PC-3 (cell line): Measurements from ENCODE around the gene ATL2.
"Not testable (repeated sequence)": the region's sequence is repeated elsewhere in the genome, so short reads cannot be mapped to it uniquely, and the experiment has no call there.

ENCODE experiments used
- CTCF ChIP-seq: fragments of 300-600 bp; sonication (generic); conservative IDR thresholded peaks from 2 replicates; pipeline ENCODE4 v1.5.1; 2017; ENCODE audit warnings: antibody characterized with exemption, low read depth, mild to moderate bottlenecking, low read length
- EZH2 ChIP-seq: fragments of 300-600 bp; sonication (generic); IDR thresholded peaks from one replicate; pipeline ENCODE4 v1.6.1; 2017; ENCODE audit warnings: antibody characterized with exemption, mild to moderate bottlenecking, low read length; ENCODE audit not compliant: unreplicated experiment
- EZH2phosphoT487 ChIP-seq: fragments of 300-600 bp; sonication (generic); IDR thresholded peaks from 2 replicates; pipeline ENCODE4 v1.6.1; 2018; ENCODE audit warnings: mild to moderate bottlenecking, antibody characterized with exemption, low read length, borderline replicate concordance

- not testable (repeated sequence) for TF ChIP-seq CTCF, EZH2phosphoT487, EZH2
These were observed 119.4 kb downstream of the ATL2 start for GRCh38 chr2:38257680-38258079.
